Dedifferentiated amniotic fluid mesenchymal stem cell (primary cell): ENCODE measurements around the gene PADI6.
A peak's percentile ranks its signal among the peaks of the same experiment; 100 is the strongest.

ENCODE experiments used
- DNase-seq: peaks from one replicate; pipeline ENCODE4 v3.0.0-alpha.2; 2016; ENCODE audit errors: extremely low spot score

Gene PADI6

GRCh38 chr1:17356387-17357026 lies 15.5 kb upstream of the PADI6 start:
- DNase-seq: no peak

GRCh38 chr1:17358557-17358956 lies 13.4 kb upstream of the PADI6 start:
- DNase-seq: no peak

GRCh38 chr1:17359031-17359430 lies 13.0 kb upstream of the PADI6 start:
- no peak for DNase-seq

GRCh38 chr1:17359808-17360207 lies 12.2 kb upstream of the PADI6 start:
- DNase-seq: no peak

DNA sequence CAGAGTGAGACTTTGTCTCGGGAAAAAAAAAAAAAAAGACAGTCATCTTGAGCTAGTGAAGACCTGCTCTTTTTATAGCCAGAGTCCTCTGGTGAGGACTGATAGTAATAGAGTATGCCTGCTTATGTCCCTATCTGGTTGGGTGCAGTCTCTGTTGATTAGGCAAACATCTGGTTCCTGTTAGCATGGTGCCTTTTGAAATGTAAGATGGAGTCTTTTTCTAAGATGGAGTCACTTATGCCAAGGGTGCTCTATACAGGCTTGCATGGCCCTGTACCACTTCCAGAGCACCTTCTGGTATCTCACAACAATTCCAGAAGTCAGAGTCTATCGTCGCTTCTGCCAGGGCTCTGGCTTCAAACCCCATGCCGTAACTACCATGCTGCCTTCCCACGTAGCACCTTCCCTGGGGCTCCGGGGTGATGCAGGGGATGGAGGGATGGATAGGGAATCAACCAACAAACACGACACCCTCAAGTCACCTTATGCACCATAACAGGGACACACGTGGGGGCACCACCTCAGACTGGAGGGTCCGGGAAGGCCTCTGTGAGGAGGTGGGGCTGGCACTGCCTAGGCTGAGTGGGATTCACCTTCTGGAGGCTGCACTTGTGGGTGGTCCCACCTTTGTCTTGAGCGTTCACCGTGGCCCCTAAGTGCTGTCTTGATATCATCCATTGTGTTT lies 11.6 kb upstream of the PADI6 start:
- DNase-seq: no peak

DNA sequence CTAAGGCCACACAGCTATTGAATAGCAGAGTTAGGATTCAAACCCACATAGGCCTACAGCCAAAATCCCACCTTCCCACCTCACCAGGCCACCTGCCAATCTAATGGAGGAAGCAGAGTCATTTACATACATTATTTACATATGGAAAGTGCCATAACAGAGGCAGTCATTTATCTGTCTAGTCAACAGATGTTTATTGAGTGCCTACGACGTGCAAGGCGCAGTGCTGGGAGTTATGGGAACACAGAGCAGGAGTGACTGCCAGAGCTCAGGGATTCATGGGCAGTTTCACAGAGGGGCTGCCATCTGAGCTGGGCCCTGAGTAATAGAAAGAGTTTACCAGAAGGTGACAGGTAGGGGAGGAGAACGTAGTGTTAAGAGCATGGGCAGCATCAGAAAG lies 10.3 kb upstream of the PADI6 start:
- DNase-seq: no peak

DNA sequence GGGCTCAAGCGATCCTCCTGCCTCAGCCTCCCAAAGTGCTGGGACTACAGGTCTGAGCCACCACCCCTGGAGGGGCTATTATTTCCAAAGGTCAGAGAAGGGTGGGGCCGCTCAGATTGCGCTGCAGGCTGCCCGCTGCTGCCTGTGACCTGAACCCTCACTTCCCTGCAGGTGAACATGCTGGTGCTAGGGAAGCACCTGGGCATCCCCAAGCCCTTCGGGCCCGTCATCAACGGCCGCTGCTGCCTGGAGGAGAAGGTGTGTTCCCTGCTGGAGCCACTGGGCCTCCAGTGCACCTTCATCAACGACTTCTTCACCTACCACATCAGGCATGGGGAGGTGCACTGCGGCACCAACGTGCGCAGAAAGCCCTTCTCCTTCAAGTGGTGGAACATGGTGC lies 8.6 kb upstream of the PADI6 start:
- no peak for DNase-seq

GRCh38 chr1:17363771-17364170 lies 8.2 kb upstream of the PADI6 start:
- no peak for DNase-seq

- DNase-seq: no peak
Observed at GRCh38 chr1:17365293-17365692, 6.7 kb upstream of the PADI6 start.

DNA sequence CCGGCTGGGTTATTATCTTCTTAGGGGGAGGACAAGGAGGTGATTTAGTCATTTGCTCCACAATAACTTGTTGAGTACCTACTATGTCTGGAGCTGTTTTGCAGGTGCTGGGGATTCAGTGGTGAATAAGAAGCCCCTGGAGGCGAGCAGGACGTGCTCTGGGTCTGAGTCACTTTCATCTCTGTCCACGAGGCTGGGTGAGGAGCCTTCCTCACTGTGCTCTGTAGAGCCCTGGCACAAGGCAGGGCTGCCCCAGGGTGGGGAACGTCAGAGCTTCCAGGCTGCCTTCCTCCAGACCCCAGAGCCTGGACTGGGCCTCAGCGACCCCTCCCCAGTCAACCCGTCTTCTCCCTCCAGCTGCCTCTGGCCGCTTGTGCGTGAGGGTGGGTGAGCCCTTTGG lies 2.5 kb upstream of the PADI6 start:
- peak; percentile 14 for DNase-seq

GRCh38 chr1:17370618-17371017 lies 1.4 kb upstream of the PADI6 start:
- DNase-seq: no peak

DNA sequence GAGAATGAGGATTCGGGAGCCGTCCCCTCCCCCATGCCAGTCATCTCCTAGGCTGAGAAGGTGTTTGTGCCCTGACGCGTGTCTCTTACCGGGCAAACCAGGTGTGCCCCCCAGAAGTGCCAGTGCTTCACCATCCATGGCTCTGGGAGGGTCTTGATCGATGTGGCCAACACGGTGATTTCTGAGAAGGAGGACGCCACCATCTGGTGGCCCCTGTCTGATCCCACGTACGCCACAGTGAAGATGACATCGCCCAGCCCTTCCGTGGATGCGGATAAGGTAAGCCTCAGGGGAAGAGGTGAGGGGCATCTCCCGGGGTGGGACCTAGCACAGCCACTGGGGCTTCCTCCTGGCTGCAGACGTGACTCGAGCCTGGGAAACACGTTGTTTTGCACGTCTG lies 959 bp downstream of the PADI6 start:
- no peak for DNase-seq

DNA sequence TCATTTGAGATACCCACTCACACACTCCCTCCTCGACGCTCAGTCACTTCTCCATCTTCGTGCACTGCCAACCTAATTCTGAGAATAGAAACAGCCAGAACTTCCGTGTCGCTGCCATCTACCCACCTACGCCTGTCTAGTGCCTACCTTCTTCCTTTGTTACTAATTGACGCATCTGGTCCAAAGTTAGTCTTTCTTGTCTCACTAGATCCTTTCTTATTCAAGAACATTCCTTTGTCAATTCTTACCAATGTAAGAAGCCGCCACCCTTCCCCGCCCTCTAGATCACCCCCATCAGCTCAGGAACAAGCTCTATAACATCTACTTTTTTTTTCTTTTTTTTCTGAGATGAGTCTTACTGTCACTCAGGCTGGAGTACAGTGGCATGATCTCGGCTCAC lies 3.7 kb downstream of the PADI6 start:
- no peak for DNase-seq

DNA sequence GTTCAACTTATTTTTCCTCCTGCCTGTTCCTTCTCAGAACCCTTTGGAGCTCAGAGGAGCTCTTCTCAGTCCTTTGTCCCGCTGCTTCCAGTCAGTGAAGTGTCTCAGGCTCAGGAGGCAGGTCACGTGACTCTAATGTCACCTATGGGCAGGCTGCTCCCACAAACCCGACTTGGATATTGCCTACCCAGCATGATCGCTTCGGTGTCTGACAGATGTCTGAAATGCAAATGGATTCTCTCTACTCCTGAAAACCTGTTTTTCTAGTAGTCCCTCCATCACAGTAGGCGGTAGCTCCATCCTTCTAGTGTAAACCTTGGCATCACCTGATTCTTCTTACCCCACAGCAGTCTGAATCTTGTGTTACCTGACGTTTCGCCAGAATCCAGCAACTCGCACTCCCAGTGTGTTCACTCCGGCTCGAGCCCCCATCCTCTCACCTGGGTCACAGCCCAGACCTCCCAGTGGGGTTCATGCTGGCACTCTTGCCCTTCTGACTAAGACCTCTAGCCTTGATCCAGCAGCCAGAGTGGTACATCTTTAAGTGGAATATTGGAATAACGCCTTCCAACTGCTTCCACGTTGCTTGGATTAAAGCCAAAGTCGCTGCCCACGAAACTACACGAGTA lies 5.4 kb downstream of the PADI6 start:
- DNase-seq: no peak

- no peak for DNase-seq
Observed at GRCh38 chr1:17381161-17381560, 9.2 kb downstream of the PADI6 start.

- DNase-seq: no peak
Observed at GRCh38 chr1:17392199-17392740, 20.3 kb downstream of the PADI6 start.

DNA sequence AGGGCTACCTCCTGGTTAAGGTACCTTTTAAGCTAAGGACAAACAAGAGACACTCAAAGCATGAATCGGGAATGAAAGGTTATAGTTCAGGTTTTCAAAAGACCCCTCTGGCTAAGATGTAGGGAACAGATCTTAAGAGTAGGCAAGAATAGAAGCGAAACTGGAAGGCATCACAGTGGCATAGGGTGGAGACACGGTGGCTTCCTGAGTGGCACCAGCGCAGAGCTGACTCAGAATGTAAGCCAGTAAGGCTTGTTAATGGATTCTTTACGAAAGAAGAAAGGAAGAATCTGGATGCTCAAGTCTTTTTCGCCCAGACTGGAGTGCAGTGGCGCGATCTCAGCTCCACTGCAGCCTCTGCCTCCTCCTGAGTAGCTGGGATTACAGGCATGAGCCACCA lies 21.2 kb downstream of the PADI6 start:
- DNase-seq: no peak

GRCh38 chr1:17397910-17398695 lies 26.1 kb downstream of the PADI6 start:
- no peak for DNase-seq

DNA sequence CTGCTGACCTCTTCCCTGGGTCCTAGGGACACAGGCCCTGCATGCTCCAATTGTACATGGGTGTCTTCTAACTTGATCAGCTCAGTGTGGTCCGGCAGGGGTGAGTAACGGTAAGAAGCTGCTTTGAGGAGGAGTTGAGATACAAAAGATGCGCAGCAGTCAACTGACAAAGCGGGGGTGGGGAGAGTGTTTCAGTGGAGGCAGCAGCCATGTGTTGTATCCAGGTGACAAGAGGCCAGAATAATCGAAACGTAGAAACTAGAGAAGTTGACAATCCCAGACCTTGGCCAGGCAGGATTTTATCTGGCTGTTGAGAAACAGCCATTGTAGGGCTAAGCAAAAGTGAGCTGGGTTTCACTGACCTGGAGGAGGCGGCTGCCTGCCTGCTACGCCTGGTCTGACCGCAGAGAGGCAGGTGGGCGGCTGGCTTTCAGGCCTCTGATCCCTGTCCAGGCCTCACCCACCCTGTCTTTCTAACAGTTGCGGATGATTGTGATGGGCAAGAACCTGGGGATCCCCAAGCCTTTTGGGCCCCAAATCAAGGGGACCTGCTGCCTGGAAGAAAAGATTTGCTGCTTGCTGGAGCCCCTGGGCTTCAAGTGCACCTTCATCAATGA lies 28.8 kb downstream of the PADI6 start:
- DNase-seq: no peak

DNA sequence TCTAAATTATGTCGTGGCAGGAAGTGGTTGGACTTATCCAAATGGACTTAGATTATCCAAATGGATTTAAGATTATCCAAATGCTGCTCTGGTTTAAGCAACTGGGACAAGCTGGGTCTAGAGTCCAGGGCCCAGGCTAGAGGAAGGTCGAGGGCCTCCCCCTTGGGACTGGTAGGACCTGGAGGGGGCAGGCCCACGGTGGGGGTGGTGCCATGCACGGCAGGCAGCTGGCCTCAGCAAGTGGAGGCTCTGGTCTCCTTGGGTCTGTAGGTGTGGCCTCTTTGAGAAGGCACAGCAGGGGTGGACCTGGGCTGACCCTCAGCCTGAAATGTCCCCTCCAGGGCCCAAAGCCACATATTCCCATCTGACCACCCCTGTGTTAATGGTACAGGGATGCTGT lies 29.8 kb downstream of the PADI6 start:
- DNase-seq: no peak

DNA sequence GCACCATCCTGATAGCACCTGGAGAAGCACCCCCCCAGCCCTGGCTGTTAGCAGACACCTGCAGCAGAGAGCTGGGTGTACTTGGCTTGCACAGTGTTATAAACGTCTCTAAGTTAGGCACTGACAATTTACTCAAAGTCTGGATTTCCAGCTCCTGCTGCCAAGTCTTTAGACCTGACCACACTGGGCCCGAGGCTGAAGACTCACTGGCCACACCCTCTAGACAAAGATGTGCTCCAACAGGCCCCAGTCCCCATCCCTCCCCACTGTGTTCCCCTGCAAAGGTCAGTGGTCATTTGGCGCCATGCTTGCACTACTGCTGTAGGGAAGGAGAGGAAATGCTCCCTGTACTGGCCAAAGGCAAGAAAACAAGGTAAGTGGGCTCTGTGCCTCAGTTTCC lies 31.1 kb downstream of the PADI6 start:
- DNase-seq: no peak
